GM12891 (cell line): ENCODE data around the gene SEPTIN11.
A peak's percentile ranks its signal among the peaks of the same experiment; 100 is the strongest.

Source experiments
- DNase-seq: peaks from one replicate; pipeline ENCODE4 v3.0.0; 2011; ENCODE audit warnings: low spot score; ENCODE audit not compliant: insufficient read length
- FAIRE-seq: peaks from 2 replicates; lab custom pipeline; 2011; peaks lifted over from hg19 to GRCh38; lab: Jason Lieb, UNC
- PAX5 ChIP-seq: IDR thresholded peaks from 2 replicates; pipeline ENCODE4 v1.6.1; 2011; ENCODE audit warnings: low read length, moderate library complexity, mild to moderate bottlenecking; ENCODE audit not compliant: insufficient read depth, severe bottlenecking
- POLR2A ChIP-seq: IDR thresholded peaks from 2 replicates; pipeline ENCODE4 v1.6.1; 2011; ENCODE audit warnings: low read depth, low read length, control low read depth
- POLR2AphosphoS5 ChIP-seq: IDR thresholded peaks from 2 replicates; pipeline ENCODE4 v1.6.1; 2011; ENCODE audit warnings: low read depth, low read length, control low read depth
- POU2F2 ChIP-seq: IDR thresholded peaks from 2 replicates; pipeline ENCODE4 v1.6.1; 2011; ENCODE audit warnings: low read depth, mild to moderate bottlenecking, control low read depth, low read length, moderate library complexity
- SPI1 ChIP-seq: IDR thresholded peaks from 2 replicates; pipeline ENCODE4 v1.6.1; 2011; ENCODE audit warnings: low read depth, low read length, control low read depth
- TAF1 ChIP-seq: IDR thresholded peaks from 2 replicates; pipeline ENCODE4 v1.6.1; 2011; ENCODE audit warnings: low read depth, low read length, control low read depth

Gene SEPTIN11

DNA sequence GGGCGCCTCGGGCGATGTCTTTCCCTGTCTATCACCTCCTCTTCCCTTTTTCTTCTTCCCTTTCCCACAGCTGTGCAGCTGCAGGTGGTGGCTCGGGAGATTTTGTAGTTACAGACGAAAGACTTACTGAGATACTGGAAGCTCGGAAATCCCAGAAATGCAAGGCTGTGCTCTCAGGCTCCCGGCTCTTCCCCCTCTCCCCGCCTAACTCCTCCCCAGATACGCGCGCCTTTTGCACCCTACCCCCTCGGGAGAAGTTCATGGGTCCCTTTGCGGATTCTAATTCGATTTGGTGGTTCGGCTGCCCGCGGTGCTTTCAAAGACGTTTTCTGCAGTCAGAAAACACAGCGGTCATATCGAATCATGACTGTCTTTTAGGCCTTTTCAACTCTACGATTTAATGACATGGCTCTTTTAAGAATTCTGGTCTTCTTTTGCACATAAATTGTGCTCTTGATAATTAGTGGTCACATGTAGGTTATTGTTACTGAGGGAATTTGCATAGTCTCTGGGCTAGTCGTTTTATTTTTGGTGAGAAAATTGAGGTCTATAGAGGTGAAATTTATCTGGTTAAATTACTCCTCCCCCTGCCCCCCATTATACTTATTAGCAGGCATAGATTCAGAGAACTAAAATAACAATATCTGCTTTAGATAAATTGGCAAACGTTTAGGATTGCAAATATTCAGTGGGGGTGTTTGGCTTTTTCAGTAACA, 1.6 kb downstream of the SEPTIN11 start:
- TF ChIP-seq SPI1 (no peak), POU2F2 (no peak), POLR2A (no peak), TAF1 (no peak), PAX5 (no peak), POLR2AphosphoS5 (no peak)
- FAIRE-seq (no peak), DNase-seq (no peak)

DNA sequence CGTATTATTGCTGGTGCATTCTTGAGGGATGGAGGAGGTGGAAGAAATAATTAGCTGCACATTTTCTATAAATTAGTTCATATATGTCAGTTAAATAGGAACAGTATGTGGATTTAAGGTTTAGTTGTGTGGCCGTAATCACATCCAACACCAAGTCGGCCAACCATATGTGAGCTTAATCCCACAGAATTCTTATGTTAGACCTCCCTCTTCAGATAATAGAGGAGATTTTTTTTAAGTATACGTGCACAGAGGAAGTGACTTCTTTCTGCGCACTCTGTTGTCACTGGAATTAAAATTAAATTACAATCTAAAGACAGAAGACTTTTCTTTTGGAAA, 2.1 kb downstream of the SEPTIN11 start:
- DNase-seq, result no peak
- FAIRE-seq, result no peak
- TF ChIP-seq PAX5, result no peak
- no peak for TF ChIP-seq POLR2A
- TF ChIP-seq TAF1, result no peak
- no peak for TF ChIP-seq POU2F2
- no peak for TF ChIP-seq POLR2AphosphoS5
- no peak for TF ChIP-seq SPI1

DNA sequence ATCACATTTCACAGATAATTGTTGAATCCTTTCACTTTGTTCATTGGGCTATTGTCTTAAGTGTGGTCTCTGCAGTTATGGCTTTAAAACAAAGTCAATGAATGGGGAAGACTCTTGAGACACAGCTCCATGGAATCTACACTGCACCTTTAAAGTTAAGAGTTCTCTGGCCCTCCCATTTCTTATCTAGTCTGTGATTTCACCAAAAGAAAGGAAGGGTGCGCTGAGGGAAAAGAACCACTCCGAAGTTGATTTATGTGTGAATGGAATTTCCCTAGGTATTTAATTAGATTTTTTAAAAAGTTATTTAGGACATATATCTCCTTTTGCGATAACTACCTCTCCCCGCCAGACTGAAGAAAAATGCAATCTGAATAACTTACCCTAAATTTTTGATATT, 2.5 kb downstream of the SEPTIN11 start:
- no peak for TF ChIP-seq POLR2AphosphoS5
- no peak for TF ChIP-seq PAX5
- TF ChIP-seq SPI1, result no peak
- TF ChIP-seq POLR2A, result no peak
- no peak for TF ChIP-seq TAF1
- TF ChIP-seq POU2F2, result no peak
- DNase-seq (no peak), FAIRE-seq (no peak)

DNA sequence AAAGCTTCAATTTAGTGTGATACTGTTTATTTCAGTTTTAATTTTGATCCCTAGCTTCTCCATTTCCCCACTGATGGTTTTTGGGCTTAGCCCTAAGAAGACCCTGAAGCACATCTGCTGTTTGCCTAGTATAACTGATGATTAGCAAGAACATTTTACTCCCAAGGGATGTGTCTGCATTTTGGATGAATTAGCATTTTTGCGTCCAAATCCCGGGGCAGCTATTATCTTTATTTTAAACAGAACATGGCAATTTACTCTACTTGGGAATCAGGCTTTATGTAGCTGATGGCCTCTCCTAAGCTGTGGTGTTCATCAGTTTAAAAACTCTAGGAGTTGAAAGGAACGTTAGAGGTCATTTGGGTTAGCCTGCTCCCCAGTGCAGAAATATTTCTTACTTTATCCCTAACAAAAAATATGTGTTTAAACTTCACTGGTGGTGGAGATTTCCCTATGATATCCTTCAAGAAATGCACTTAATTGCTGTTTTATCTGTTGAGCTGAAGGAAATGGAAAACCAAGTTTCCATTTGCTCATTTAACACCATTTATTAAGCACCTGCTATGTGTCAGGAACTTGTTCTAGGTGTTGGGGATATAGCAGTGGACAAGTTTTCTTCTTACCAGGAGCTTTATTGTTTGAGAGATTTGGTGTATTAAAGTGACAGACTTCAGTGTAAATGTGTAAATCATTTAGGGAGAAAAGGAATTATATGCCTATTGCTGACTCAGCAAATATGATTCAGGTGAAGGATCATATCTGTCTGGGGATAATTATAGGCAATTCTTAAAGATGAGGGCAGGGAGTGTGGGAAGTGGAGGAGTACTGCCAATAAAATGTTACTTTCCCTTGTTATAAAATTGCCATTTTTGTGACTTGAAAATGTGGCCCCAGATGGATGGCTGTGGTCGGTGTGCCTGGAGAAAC, 3.4 kb downstream of the SEPTIN11 start:
- FAIRE-seq (peak; percentile 16), DNase-seq (no peak)
- TF ChIP-seq POU2F2 (no peak), TAF1 (no peak), POLR2A (no peak), POLR2AphosphoS5 (no peak), SPI1 (no peak), PAX5 (no peak)

DNA sequence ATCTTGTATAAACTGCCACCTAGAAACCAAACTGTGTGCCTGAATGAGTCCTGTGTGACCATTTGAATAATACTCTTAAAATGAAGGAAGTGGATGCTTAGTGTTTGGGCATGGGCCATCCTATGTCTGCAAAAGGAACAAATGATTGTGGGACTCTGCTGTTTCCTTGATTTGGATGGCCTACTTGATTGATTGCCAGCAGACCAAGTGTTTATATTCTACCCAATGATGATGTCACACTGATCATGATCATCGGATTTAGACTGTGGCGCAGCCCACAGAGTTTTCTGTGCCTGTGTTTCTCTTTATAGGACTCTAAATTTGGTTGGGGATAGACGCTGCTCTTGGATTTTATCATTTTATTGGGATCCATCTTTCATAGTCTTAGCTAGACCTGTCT, 4.4 kb downstream of the SEPTIN11 start:
- TF ChIP-seq SPI1 (0 out of 2 replicates have a peak, but pooled peaks have one; percentile 22), TAF1 (no peak), POLR2A (no peak), PAX5 (no peak), POU2F2 (no peak)
- no peak for DNase-seq
- no peak for FAIRE-seq

DNA sequence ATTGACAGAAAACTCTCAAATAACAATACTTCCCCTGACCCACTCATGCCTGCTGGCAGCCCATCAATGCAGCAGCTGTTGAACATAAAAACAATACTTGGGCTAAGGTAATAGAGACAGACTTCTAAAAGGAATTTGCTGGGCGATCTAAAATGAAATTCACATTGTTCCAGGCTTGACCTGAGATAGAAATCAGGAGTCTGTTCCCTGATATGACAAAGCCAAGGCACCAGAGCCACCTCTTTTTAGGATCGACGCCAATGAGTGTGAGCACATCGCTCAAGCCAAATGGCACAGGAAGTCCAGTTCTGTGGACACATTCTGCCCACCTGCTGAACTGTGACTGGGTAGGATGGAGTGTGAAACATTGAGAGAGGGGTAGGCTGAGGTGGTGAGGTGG, 4.9 kb downstream of the SEPTIN11 start:
- no peak for TF ChIP-seq POLR2A
- TF ChIP-seq POU2F2, result no peak
- no peak for TF ChIP-seq PAX5
- TF ChIP-seq TAF1, result no peak
- no peak for TF ChIP-seq POLR2AphosphoS5
- no peak for TF ChIP-seq SPI1
- DNase-seq (no peak), FAIRE-seq (no peak)

DNA sequence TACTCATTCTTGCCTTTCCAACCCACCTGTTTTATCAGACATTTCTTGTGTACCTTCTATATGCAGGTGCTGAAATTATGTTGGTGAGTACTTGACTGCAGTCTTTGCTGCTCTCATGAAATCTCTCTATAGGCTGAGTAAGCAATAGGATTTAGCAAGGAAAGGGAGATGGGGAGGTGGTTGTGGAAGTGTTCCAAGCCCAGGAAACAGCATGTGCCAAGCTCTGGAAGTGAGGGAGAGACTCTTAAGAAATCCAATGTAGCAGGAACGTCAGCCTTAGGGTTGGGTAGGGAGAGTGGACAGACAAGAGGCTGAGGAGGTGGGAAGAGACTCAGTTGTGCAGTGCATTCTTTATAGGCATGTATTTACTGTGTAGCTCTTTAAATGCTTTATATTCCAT, 5.6 kb downstream of the SEPTIN11 start:
- no peak for FAIRE-seq
- TF ChIP-seq POLR2A (no peak), POU2F2 (no peak), SPI1 (no peak), TAF1 (no peak), PAX5 (no peak), POLR2AphosphoS5 (no peak)
- DNase-seq, result no peak

DNA sequence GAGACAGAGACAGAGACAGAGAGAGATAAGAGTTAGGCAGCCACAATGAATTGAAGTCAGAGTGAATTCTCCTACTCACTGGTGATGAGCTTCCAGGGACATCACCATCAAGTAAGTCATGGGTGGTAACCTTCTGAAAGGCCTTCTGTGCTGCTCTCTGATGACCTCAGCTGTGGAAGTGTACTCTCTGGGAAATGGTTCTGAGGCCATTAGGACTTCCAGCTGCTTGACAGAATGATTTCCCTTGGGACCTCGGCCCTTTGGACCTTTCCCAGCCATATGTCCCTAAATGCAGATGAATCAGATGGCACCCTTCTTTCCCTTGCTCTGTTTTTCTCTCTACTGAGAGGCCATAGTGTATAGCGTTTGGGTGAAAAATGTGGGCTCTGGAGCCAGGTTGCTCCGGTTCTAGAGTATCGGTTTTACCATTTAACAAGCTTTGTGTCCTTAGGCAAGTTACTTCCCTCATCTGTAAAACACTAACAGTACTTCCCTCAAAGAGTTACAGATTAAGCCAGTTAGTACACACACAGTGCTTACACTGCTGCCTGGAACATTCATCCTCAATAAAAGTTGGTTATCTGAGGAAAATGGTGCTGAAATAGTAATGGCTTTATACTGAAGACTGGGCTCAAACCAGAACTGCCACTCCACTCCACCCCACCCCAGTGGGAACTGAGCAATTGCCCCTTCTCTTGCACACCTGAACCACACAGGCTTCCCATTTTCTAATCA, 7.6 kb downstream of the SEPTIN11 start:
- no peak for TF ChIP-seq POLR2AphosphoS5
- no peak for TF ChIP-seq PAX5
- no peak for TF ChIP-seq POU2F2
- no peak for TF ChIP-seq POLR2A
- TF ChIP-seq TAF1, result no peak
- no peak for TF ChIP-seq SPI1
- FAIRE-seq, result no peak
- DNase-seq, result no peak

DNA sequence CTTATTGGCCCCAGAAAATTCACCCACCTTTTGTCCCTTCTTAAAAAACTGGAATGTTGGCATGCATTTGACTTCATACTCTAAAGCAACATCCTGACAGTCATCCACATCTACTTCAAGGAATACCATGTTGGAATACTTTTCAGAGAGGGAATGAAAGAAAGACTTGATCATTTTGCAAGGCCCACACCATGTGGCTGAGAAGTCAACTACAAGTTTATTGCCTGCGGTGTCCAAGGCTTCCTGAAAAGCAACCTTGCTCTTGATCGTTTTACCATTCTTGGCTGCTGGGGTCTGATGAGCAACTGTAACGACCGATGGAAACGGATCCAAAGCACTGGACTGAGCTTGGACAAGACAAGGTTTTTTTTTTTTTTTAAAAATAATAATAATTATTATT, 9.3 kb downstream of the SEPTIN11 start:
- DNase-seq (no peak), FAIRE-seq (no peak)
- TF ChIP-seq POLR2A (no peak), POLR2AphosphoS5 (no peak), POU2F2 (no peak), SPI1 (no peak), TAF1 (no peak), PAX5 (no peak)
